Measurements from ENCODE around the gene OTUD3. TPM values are rescaled to one million over a fixed set of nuclear protein-coding genes. Genes with fewer than 3 reads are reported as not detected.

OTUD3 gene
- polyA plus RNA-seq, 1 donor: 27.7 TPM

GRCh38 chr1:19884312-19884711 lies 2.1 kb downstream of the OTUD3 start:
- WGBS (ENCODE audit: insufficient coverage, low lambda C conversion rate): no CpG with 5 or more reads among the region's 2 CpGs
- Histone ChIP-seq H3K36me3 (ENCODE audit: control insufficient read depth, insufficient read depth, low read length) (peaks cover 7% of the 10 kb centered on the region), H3K4me3 (ENCODE audit: low read length) (no peak overlapping the region), H3K27ac (ENCODE audit: low read length) (no peak overlapping the region), H3K27me3 (ENCODE audit: control insufficient read depth, insufficient read depth, low read length) (no peaks in the 10 kb centered on the region), H3K9me3 (ENCODE audit: control insufficient read depth, low read depth, low read length) (no peaks in the 10 kb centered on the region), H3K4me1 (ENCODE audit: control insufficient read depth, insufficient read depth, low read length) (peaks cover 4% of the 10 kb centered on the region)
- DNase-seq: no peak

GRCh38 chr1:19885821-19886220 lies 3.6 kb downstream of the OTUD3 start:
- DNase-seq: no peak
- H3K27me3 ChIP-seq (ENCODE audit: control insufficient read depth, insufficient read depth, low read length): no peaks in the 10 kb centered on the region
- H3K9me3 ChIP-seq (ENCODE audit: control insufficient read depth, low read depth, low read length): no peaks in the 10 kb centered on the region
- WGBS (ENCODE audit: insufficient coverage, low lambda C conversion rate): 100% methylated on average over 1 of the region's 2 CpGs
- H3K36me3 ChIP-seq (ENCODE audit: control insufficient read depth, insufficient read depth, low read length): peaks cover 10% of the 10 kb centered on the region
- H3K27ac ChIP-seq (ENCODE audit: low read length): no peak overlapping the region
- no peak overlapping the region for H3K4me3 ChIP-seq (ENCODE audit: low read length)
- H3K4me1 ChIP-seq (ENCODE audit: control insufficient read depth, insufficient read depth, low read length): peaks cover 4% of the 10 kb centered on the region

- Histone ChIP-seq H3K4me3 (ENCODE audit: low read length) (no peak overlapping the region), H3K4me1 (ENCODE audit: control insufficient read depth, insufficient read depth, low read length) (peaks cover 2% of the 10 kb centered on the region), H3K27me3 (ENCODE audit: control insufficient read depth, insufficient read depth, low read length) (no peaks in the 10 kb centered on the region), H3K9me3 (ENCODE audit: control insufficient read depth, low read depth, low read length) (no peaks in the 10 kb centered on the region), H3K36me3 (ENCODE audit: control insufficient read depth, insufficient read depth, low read length) (peaks cover 29% of the 10 kb centered on the region), H3K27ac (ENCODE audit: low read length) (no peak overlapping the region)
- DNase-seq: no peak
- no CpG with 5 or more reads among the region's 1 CpG for WGBS (ENCODE audit: insufficient coverage, low lambda C conversion rate)
These were observed 5.9 kb downstream of the OTUD3 start for GRCh38 chr1:19888112-19888511.

GRCh38 chr1:19889656-19890055 lies 7.5 kb downstream of the OTUD3 start:
- H3K9me3 ChIP-seq (ENCODE audit: control insufficient read depth, low read depth, low read length): no peaks in the 10 kb centered on the region
- no peak for DNase-seq
- no peak overlapping the region for H3K27ac ChIP-seq (ENCODE audit: low read length)
- no peak overlapping the region for H3K4me3 ChIP-seq (ENCODE audit: low read length)
- no peaks in the 10 kb centered on the region for H3K4me1 ChIP-seq (ENCODE audit: control insufficient read depth, insufficient read depth, low read length)
- peaks cover 42% of the 10 kb centered on the region for H3K36me3 ChIP-seq (ENCODE audit: control insufficient read depth, insufficient read depth, low read length)
- H3K27me3 ChIP-seq (ENCODE audit: control insufficient read depth, insufficient read depth, low read length): no peaks in the 10 kb centered on the region

GRCh38 chr1:19892129-19892528 lies 9.9 kb downstream of the OTUD3 start:
- H3K27ac ChIP-seq (ENCODE audit: low read length): no peak overlapping the region
- no peaks in the 10 kb centered on the region for H3K4me1 ChIP-seq (ENCODE audit: control insufficient read depth, insufficient read depth, low read length)
- H3K36me3 ChIP-seq (ENCODE audit: control insufficient read depth, insufficient read depth, low read length): peaks cover 49% of the 10 kb centered on the region
- no peaks in the 10 kb centered on the region for H3K9me3 ChIP-seq (ENCODE audit: control insufficient read depth, low read depth, low read length)
- no peak overlapping the region for H3K4me3 ChIP-seq (ENCODE audit: low read length)
- no peaks in the 10 kb centered on the region for H3K27me3 ChIP-seq (ENCODE audit: control insufficient read depth, insufficient read depth, low read length)
- no CpG with 5 or more reads among the region's 3 CpGs for WGBS (ENCODE audit: insufficient coverage, low lambda C conversion rate)
- DNase-seq: no peak

- H3K36me3 ChIP-seq (ENCODE audit: control insufficient read depth, insufficient read depth, low read length): peaks cover 50% of the 10 kb centered on the region
- no peaks in the 10 kb centered on the region for H3K4me1 ChIP-seq (ENCODE audit: control insufficient read depth, insufficient read depth, low read length)
- no peak overlapping the region for H3K27ac ChIP-seq (ENCODE audit: low read length)
- no peak for DNase-seq
- no peaks in the 10 kb centered on the region for H3K9me3 ChIP-seq (ENCODE audit: control insufficient read depth, low read depth, low read length)
- H3K27me3 ChIP-seq (ENCODE audit: control insufficient read depth, insufficient read depth, low read length): no peaks in the 10 kb centered on the region
- no peak overlapping the region for H3K4me3 ChIP-seq (ENCODE audit: low read length)
- 95% methylated on average over 3 of the region's 6 CpGs for WGBS (ENCODE audit: insufficient coverage, low lambda C conversion rate)
These were observed 10.5 kb downstream of the OTUD3 start for GRCh38 chr1:19892628-19893168.

- H3K4me3 ChIP-seq (ENCODE audit: low read length): no peak overlapping the region
- no peaks in the 10 kb centered on the region for H3K27me3 ChIP-seq (ENCODE audit: control insufficient read depth, insufficient read depth, low read length)
- no CpG with 5 or more reads among the region's 3 CpGs for WGBS (ENCODE audit: insufficient coverage, low lambda C conversion rate)
- no peaks in the 10 kb centered on the region for H3K9me3 ChIP-seq (ENCODE audit: control insufficient read depth, low read depth, low read length)
- DNase-seq: no peak
- peaks cover 49% of the 10 kb centered on the region for H3K36me3 ChIP-seq (ENCODE audit: control insufficient read depth, insufficient read depth, low read length)
- no peak overlapping the region for H3K27ac ChIP-seq (ENCODE audit: low read length)
- no peaks in the 10 kb centered on the region for H3K4me1 ChIP-seq (ENCODE audit: control insufficient read depth, insufficient read depth, low read length)
These were observed 11.5 kb downstream of the OTUD3 start for GRCh38 chr1:19893687-19894086.

- no peaks in the 10 kb centered on the region for H3K9me3 ChIP-seq (ENCODE audit: control insufficient read depth, low read depth, low read length)
- no peak for DNase-seq
These were observed 12.0 kb downstream of the OTUD3 start for GRCh38 chr1:19894218-19894617.

GRCh38 chr1:19901653-19902052 lies 19.5 kb downstream of the OTUD3 start:
- H3K36me3 ChIP-seq (ENCODE audit: control insufficient read depth, insufficient read depth, low read length): peaks cover 51% of the 10 kb centered on the region

More at GRCh38 chr1:19894218-19894617, 12.0 kb downstream of the OTUD3 start:
- 94% methylated on average over 2 of the region's 5 CpGs for WGBS (ENCODE audit: insufficient coverage, low lambda C conversion rate)
- Histone ChIP-seq H3K4me1 (ENCODE audit: control insufficient read depth, insufficient read depth, low read length) (no peaks in the 10 kb centered on the region), H3K4me3 (ENCODE audit: low read length) (no peak overlapping the region), H3K36me3 (ENCODE audit: control insufficient read depth, insufficient read depth, low read length) (peaks cover 54% of the 10 kb centered on the region), H3K27ac (ENCODE audit: low read length) (no peak overlapping the region), H3K27me3 (ENCODE audit: control insufficient read depth, insufficient read depth, low read length) (no peaks in the 10 kb centered on the region)

GRCh38 chr1:19903621-19904020 lies 21.4 kb downstream of the OTUD3 start:
- Histone ChIP-seq H3K9me3 (ENCODE audit: control insufficient read depth, low read depth, low read length) (no peaks in the 10 kb centered on the region), H3K36me3 (ENCODE audit: control insufficient read depth, insufficient read depth, low read length) (peaks cover 63% of the 10 kb centered on the region), H3K4me1 (ENCODE audit: control insufficient read depth, insufficient read depth, low read length) (no peaks in the 10 kb centered on the region), H3K27me3 (ENCODE audit: control insufficient read depth, insufficient read depth, low read length) (no peaks in the 10 kb centered on the region), H3K4me3 (ENCODE audit: low read length) (no peak overlapping the region), H3K27ac (ENCODE audit: low read length) (no peak overlapping the region)
- no peak for DNase-seq
- WGBS (ENCODE audit: insufficient coverage, low lambda C conversion rate): 83% methylated on average over 3 of the region's 7 CpGs

More at GRCh38 chr1:19901653-19902052, 19.5 kb downstream of the OTUD3 start:
- Histone ChIP-seq H3K27ac (ENCODE audit: low read length) (no peak overlapping the region), H3K4me1 (ENCODE audit: control insufficient read depth, insufficient read depth, low read length) (no peaks in the 10 kb centered on the region), H3K27me3 (ENCODE audit: control insufficient read depth, insufficient read depth, low read length) (no peaks in the 10 kb centered on the region), H3K4me3 (ENCODE audit: low read length) (no peak overlapping the region), H3K9me3 (ENCODE audit: control insufficient read depth, low read depth, low read length) (no peaks in the 10 kb centered on the region)
- 100% methylated on average over 1 of the region's 1 CpG for WGBS (ENCODE audit: insufficient coverage, low lambda C conversion rate)
- no peak for DNase-seq

GRCh38 chr1:19907456-19907855 lies 25.3 kb downstream of the OTUD3 start:
- 100% methylated on average over 2 of the region's 13 CpGs for WGBS (ENCODE audit: insufficient coverage, low lambda C conversion rate)
- DNase-seq: no peak
- no peak overlapping the region for H3K27ac ChIP-seq (ENCODE audit: low read length)
- H3K9me3 ChIP-seq (ENCODE audit: control insufficient read depth, low read depth, low read length): no peaks in the 10 kb centered on the region
- H3K4me3 ChIP-seq (ENCODE audit: low read length): no peak overlapping the region
- no peaks in the 10 kb centered on the region for H3K4me1 ChIP-seq (ENCODE audit: control insufficient read depth, insufficient read depth, low read length)
- peaks cover 81% of the 10 kb centered on the region for H3K36me3 ChIP-seq (ENCODE audit: control insufficient read depth, insufficient read depth, low read length)
- H3K27me3 ChIP-seq (ENCODE audit: control insufficient read depth, insufficient read depth, low read length): no peaks in the 10 kb centered on the region
